GM18870 (cell line): Measurements from ENCODE around the gene KLK5.
"Not testable (repeated sequence)": the region's sequence is repeated elsewhere in the genome, so short reads cannot be mapped to it uniquely, and the experiment has no call there.

Experiments used
- ATAC-seq: cut with Tn5 transposase; IDR thresholded peaks from one replicate; pipeline ENCODE4 v1.9.1; 2021; ENCODE audit warnings: moderate library complexity; ENCODE audit not compliant: unreplicated experiment

Gene KLK5, protein sequence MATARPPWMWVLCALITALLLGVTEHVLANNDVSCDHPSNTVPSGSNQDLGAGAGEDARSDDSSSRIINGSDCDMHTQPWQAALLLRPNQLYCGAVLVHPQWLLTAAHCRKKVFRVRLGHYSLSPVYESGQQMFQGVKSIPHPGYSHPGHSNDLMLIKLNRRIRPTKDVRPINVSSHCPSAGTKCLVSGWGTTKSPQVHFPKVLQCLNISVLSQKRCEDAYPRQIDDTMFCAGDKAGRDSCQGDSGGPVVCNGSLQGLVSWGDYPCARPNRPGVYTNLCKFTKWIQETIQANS

DNA sequence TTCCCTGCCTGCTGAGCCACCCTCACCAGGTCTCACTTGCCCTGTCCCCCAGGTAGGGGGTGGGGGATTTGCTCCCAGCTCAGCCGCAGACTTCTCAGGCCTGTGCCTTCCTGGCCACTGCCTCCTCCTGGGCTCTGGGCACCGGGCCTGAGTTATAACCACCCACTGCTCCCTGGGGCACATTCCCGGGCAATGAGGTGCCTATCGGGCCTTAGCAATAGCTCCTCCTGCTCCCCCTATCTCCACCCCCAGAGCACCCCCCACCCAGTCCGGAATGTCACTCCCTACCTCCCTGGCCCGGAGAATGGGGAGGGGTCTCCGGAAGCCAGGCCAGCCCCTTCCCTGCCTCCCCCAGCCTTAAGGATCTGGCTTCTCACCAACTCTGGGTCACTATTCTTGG, at the start of gene KLK5:
Gene KLK5 (minus strand): TSS at position 129 of the 400 bp plus-strand sequence. CDS start 381 bp downstream, outside the sequence.
- ATAC-seq: no peak

DNA sequence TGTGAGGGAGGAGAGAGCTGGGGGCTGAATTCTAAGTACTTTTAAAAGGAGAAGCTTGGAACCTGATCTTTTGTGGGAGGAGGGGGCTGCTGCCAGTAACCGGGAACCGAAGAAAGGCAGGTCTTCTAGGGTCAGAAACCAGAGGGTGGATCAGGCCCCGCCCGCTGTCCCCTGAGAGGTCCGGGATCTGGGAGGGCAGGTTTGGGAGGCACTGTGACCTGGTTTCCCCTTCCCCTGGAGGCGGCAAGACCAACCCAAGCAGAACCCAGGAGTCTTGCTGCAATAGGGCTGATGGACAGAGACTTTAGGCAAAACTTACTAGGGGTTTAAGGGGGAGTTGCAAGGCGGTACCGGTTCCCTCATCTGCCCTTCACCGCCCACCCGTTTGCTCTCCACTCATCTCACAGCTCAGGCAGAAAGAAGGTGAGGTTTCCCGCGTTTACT, 49.3 kb upstream of the KLK5 start:
- ATAC-seq: no peak

GRCh38 chr19:51001515-51001914, 48.7 kb upstream of the KLK5 start, which contains the start of gene KLK8:
TSS of gene KLK8 (minus strand) at chr19:51001604. CDS start at chr19:51001167, 437 bp downstream.
- ATAC-seq: no peak

DNA sequence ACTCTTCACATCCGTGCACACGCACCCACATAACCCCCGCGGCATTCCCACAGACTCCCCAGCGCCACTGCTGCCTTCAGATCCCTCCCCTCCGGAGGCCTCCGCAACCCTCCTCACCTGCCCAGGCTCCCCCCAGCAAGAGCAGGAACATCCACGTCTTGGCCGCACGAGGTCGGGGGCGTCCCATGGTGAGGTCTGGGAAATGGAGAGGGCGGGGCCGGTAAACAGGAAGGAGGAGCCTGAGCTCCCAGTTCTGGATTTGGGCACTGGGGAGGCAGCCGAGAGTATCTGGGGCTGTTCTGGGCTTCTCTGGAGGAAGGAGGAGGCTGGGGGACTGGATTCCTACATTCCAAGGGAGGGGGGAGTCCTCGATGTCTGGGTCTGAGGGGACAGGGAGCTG, 48.1 kb upstream of the KLK5 start:
- ATAC-seq: no peak

GRCh38 chr19:51000426-51000825, 47.6 kb upstream of the KLK5 start:
- no peak for ATAC-seq

GRCh38 chr19:50998686-50999085, 45.8 kb upstream of the KLK5 start:
- no peak for ATAC-seq

DNA sequence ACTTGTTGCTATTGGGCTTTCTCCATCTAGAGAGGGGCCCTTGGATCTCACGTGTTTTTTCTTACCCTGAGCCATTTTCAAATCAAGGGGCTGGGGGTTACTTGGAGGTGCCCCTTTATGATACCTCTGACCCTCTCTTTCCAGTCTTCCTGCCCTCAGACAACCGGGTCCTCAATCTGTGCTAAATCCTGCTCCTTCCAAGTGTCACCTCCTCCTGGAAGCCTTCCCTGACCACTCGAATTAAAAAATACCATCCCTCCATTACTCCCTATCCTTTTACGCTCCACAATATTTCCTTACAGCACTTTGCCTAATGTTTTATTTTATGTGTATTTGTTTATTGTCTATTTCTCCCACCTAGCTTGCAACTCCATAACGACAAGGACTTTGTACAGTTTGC, 45.2 kb upstream of the KLK5 start:
- no peak for ATAC-seq

- ATAC-seq: no peak
These were observed 41.3 kb upstream of the KLK5 start for GRCh38 chr19:50994129-50994528.

DNA sequence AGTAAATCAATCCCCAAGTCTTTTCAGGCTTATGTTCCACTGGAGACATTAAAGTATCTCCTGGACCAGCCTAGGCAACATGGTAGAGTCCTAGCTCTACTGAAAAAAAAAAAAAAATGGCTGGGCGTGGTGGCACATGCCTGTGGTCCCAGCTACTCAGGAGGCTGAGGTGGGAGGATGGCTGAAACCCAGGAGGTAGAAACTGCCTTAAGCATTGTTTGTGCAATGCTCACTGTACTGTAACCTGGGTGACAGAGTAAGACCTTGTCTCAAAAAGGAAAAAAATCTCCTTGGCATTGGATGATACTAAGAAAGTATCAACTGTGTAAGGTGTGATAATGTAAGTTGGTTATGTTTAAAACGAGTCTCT, 39.8 kb upstream of the KLK5 start:
- ATAC-seq: no peak

DNA sequence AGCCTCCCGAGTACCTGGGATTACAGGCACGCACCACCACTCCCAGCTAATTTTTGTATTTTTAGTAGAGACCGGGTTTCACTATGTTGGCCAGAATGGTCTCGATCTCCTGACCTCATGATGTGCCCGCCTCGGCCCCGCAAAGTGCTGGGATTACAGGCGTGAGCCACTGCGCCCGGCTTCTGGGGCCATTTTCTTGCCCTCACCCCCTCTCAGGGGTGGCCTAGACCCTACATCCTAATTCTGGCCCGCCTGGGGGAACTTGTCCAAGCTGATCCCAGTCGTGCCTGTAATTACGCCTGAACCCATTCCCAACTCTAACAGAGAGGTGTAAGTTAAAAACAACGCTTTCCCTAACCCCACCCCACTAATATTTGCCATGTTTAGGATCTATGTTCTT, 31.6 kb upstream of the KLK5 start:
- not testable (repeated sequence) for ATAC-seq

DNA sequence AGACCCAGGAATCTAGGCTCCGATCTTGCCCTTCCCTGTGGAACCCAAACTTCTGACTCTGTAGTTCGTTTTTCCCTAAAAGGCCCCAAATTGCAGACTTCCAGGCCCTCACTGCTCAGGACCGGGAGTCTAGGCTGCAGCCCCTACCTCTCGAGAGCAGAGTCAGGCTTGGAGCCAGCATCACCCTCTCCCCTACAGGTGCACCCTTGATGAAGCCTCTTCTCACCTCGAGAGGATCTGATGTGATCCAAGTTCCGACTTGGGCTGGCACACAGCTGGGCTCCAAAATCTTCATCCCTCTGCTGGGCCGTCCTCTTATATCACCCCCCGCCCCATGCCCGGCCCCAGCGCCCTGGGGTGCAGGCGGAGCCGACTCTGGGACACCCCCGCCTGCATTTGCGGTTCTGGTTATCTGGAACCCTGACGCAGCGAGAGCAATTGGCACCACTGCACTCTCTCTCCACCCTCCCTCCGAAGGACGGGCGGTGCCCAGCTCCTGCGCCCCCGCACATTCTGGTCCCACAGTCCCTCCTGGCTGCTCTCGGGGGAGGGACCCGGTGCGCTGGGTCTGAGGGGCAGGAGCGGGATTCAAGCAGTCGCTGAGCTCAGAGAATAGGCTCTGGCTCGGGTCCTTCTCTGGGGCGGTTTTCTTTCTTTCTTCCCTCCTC, 30.9 kb upstream of the KLK5 start, which contains the start of gene KLK7:
Gene KLK7 (minus strand): TSS at position 293 of the 668 bp plus-strand sequence. CDS start 1,518 bp downstream, outside the sequence.
- ATAC-seq: no peak

DNA sequence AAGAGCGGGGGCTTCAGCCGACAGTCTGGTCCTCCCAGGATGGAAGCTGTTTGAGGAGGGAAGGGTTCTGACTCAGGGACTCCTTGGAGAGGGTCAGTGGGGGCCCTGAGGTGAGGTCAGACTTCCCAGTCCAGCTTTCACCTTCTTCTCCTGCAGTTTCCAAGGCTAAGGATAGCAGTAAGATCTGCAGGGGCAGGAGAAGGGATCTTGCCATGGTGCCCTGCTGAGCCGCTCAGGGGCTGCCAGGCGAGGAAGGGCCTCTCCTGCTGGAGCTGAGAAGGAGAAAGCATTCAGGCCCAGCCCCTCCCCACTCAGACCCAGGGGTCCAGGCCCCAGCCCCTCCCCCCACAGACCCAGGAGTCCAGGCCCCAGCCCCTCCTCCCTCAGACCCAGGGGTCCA, 29.3 kb upstream of the KLK5 start:
- ATAC-seq: no peak

DNA sequence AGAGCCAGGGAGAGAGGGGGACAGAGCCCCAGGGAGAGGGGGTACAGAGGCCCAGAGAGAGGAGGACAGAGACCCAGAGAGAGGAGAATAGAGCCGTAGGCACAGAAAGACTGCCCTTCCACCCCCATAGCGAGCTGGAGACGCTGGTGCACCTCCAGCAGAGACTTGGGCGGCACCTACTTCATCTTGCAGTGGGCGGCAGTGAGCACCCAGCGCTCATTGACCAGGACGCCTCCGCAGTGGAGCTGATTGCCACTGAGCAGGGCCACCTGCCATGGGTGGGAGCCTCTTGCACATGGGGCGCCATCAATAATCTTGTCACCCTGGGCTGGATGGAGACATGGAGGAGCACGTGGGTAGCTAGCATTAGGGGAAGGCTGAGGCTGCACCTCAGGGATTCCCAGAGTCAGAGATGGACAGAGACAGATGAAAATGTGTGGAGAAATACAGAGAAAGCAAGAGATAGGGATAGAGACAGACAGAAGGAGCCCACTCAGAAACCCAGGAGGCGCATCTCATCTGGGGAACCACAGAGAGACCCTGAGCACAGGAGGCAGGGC, 28.8 kb upstream of the KLK5 start:
- ATAC-seq: no peak

- ATAC-seq: no peak
These were observed 27.4 kb upstream of the KLK5 start for GRCh38 chr19:50980208-50980607.

DNA sequence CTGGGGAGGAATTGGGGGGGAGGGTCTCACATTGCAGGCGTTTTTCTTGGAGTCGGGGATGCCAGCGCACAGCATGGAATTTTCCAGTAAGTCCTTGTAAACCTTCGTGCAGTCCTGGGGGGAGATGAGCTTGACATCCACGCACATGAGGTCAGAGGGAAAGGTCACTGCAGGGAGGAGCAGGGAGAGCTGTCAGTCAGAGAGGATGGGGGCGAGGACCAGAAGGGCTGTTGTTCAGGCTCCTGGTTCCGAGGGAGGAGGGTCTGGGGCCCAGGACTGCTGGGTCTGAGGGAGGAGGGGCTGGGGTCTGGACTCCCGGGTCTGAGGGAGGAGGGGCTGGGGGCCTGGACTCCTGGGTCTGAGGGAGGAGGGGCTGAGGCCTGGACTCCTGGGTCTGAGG, 26.9 kb upstream of the KLK5 start:
- ATAC-seq: no peak

- no peak for ATAC-seq
These were observed 26.0 kb upstream of the KLK5 start for GRCh38 chr19:50978772-50979390.

DNA sequence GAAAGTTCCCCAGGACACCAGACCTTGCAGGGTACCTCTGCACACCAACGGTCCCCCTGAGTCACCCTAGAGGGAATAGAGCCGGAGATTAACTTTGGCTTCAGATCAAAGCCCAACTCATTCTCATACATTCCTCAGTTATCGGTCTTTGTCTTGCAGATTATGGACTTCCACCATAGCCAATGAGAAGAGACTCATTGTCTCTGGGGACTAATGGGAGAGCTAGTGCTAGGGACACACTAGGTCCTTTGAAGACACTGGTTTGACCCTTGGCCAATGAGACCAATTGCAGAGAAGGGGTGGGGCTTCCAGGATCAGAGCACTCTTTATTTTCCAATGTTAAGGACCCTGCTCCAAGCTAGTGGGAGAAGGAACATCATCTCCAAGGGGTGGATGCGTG, 24.8 kb upstream of the KLK5 start:
- no peak for ATAC-seq

- ATAC-seq: no peak
These were observed 22.9 kb upstream of the KLK5 start for GRCh38 chr19:50975766-50976165.

- ATAC-seq: no peak
These were observed 22.1 kb upstream of the KLK5 start for GRCh38 chr19:50974702-50975556.

DNA sequence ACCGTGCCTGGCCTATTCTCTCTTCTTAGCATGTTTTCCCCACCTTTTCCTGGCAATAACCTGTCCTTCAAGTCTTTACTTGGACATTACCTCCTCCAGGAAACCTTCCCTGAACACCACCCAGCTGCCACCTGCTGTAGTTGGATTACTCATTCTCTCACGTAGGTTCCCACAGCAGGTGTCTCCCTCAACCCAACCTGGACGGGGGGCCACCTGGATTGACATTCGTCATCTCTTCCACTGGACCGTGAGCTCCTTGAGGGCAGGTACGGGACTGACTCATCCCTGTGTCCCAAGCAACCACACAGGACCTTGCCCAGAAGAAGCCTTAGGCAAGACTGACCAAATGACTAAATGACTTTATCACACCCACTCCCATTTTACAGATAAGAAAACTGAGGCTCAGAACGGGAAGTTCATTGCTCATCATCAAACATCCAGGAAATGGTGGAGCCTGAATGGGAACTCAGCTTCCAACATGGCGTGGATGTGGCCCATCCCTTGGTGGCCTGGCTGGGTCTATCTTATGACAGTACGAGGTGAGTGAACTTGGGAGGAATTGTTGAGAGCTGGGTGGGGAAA, 20.0 kb upstream of the KLK5 start:
- no peak for ATAC-seq
